DOHH2 (cell line): ENCODE data around the gene PPP2R2B.

Source experiments
- CTCF ChIP-seq: fragments of 200-600 bp; sonication (generic); IDR thresholded peaks from one replicate; pipeline ENCODE4 v1.5.1; 2014; ENCODE audit warnings: antibody characterized with exemption, mild to moderate bottlenecking, low read depth, low read length; ENCODE audit not compliant: poor library complexity, severe bottlenecking
- EZH2phosphoT487 ChIP-seq: fragments of 200-600 bp; sonication (generic); IDR thresholded peaks from 2 replicates; pipeline ENCODE4 v1.6.1; 2017; ENCODE audit warnings: borderline replicate concordance, mild to moderate bottlenecking, antibody characterized with exemption, low read length, moderate library complexity, mixed read lengths

- TF ChIP-seq CTCF (no peak), EZH2phosphoT487 (no peak)
These were observed 127.5 kb downstream of the PPP2R2B start for GRCh38 chr5:146751054-146751453.
